C4-2B (cell line): Measurements from ENCODE around the gene UQCR11.

Experiments
- H3K27ac ChIP-seq: fragments of 450-650 bp; 2 replicates; pipeline ENCODE4 v1.5.1; 2017
- CTCF ChIP-seq: fragments of 450-650 bp; conservative IDR thresholded peaks from 2 replicates; pipeline ENCODE4 v1.5.1; 2017; ENCODE audit warnings: mild to moderate bottlenecking
- ZFX ChIP-seq: fragments of 450-650 bp; IDR thresholded peaks from 2 replicates; pipeline ENCODE4 v1.6.1; 2017

UQCR11 gene

GRCh38 chr19:1602091-1602707 is 3.1 kb downstream of the UQCR11 start:
- TF ChIP-seq ZFX (no peak), CTCF (no peak)
- H3K27ac ChIP-seq = no peak overlapping the region

GRCh38 chr19:1601613-1602064 is 3.6 kb downstream of the UQCR11 start:
- no peak for TF ChIP-seq ZFX
- TF ChIP-seq CTCF = no peak; the same call in 1 of the 2 replicates
- no peak overlapping the region for H3K27ac ChIP-seq

GRCh38 chr19:1599460-1599846 is 5.8 kb downstream of the UQCR11 start:
- H3K27ac ChIP-seq = no peak overlapping the region

GRCh38 chr19:1598777-1599459 is 6.3 kb downstream of the UQCR11 start:
- TF ChIP-seq ZFX = no peak
- no peak for TF ChIP-seq CTCF
- no peak overlapping the region for H3K27ac ChIP-seq

More at GRCh38 chr19:1599460-1599846, 5.8 kb downstream of the UQCR11 start:
- TF ChIP-seq ZFX (no peak), CTCF (no peak)

- peak overlapping the region; percentile 98 for H3K27ac ChIP-seq
- TF ChIP-seq CTCF = no peak
- TF ChIP-seq ZFX = no peak
Measured at GRCh38 chr19:1593501-1593772, 11.8 kb downstream of the UQCR11 start.

- TF ChIP-seq CTCF (no peak), ZFX (no peak)
- H3K27ac ChIP-seq = peak within 1 kb of the TSS; percentile 98
Measured at GRCh38 chr19:1592755-1593500, 12.3 kb downstream of the UQCR11 start, which contains the start of gene MBD3. Gene MBD3, minus strand, starts transcription at chr19:1592865. Its CDS starts 234 bp downstream, at chr19:1592631.
